Left cardiac atrium (tissue), 4 donors: ENCODE results near the gene MARVELD1. TPM values are rescaled to one million over a fixed set of nuclear protein-coding genes. Genes with fewer than 3 reads are reported as not detected.
A peak's percentile ranks its signal among the peaks of the same experiment; 100 is the strongest.
"Not testable (repeated sequence)": the region's sequence is repeated elsewhere in the genome, so short reads cannot be mapped to it uniquely, and the experiment has no call there.

Experiments
- ATAC-seq, 2 donors: fragments of 200-7000 bp; cut with Tn5 transposase; one replicate each; pipeline ENCODE4 v1.9.1; 2020; ENCODE audit warnings: mild to moderate bottlenecking in 2 of 2, moderate library complexity in 2 of 2
- DNase-seq: peaks from one replicate; pipeline ENCODE4 v3.0.0-alpha.2; 2020
- intact Hi-C, 2 donors: fragments of 100-400 bp; cut with DNase I; formaldehyde crosslinking; loops; one replicate each; pipeline versions ENCODE4 v1.14.1 to v1.15.1; 2022 to 2023
- total RNA-seq, 2 donors: library from RNA; stranded (reverse); fragmentation: NEBNext Ultra II Directional; extraction: Animal tissue kit (Norgen Biotek cat#: 25700); gene quantifications; one replicate each; pipeline ENCODE4 v1.2.1, GENCODE V29; 2021
- donor health status: DM: no; HTN: yes; CAD: no.
- donor health status: DM: no; HTN: yes; CAD: no; lungs with severe emphysema.
- donor health status: DM: yes; HTN: yes; CAD: no.
- donor health status: Dilated cardiomyopathy.

Gene MARVELD1
- total RNA-seq, 2 donors from 2014 or later, result 16.3 to 17.4 TPM

GRCh38 chr10:97687785-97688781 lies 25.4 kb upstream of the MARVELD1 start:
- no peak for DNase-seq
- ATAC-seq, result peak in 1 of 2 donors; percentile 4
- intact Hi-C loops, result loop anchor here in 1 of 2 donors (5.0 kb wide), 1 partner anchor 444 kb away; the partner anchor contains the start of gene R3HCC1L

- no peak for DNase-seq
- ATAC-seq, result no peak
- intact Hi-C loops, result loop anchor here in 1 of 2 donors (5.0 kb wide), 1 partner anchor 443 kb away; the partner anchor contains the start of gene R3HCC1L
These were observed 23.9 kb upstream of the MARVELD1 start for GRCh38 chr10:97689559-97690020.

GRCh38 chr10:97690133-97690532 lies 23.4 kb upstream of the MARVELD1 start:
- intact Hi-C loops, result no loop called here
- no peak for DNase-seq
- no peak for ATAC-seq

- intact Hi-C loops, result loop anchor here (5.0 kb wide), 2 partner anchors 34 to 1296 kb away; no protein-coding TSS in a partner anchor
- DNase-seq, result not testable (repeated sequence)
These were observed 15.4 kb upstream of the MARVELD1 start for GRCh38 chr10:97698072-97698655.

GRCh38 chr10:97701438-97702069 lies 12.0 kb upstream of the MARVELD1 start:
- DNase-seq (no peak), ATAC-seq (peak; percentile 93 to 94)
- intact Hi-C loops, result loop anchor here in 1 of 2 donors (5.0 kb wide), 1 partner anchor 36 kb away; the partner anchor contains the start of gene ZFYVE27

More at GRCh38 chr10:97698072-97698655, 15.4 kb upstream of the MARVELD1 start:
- ATAC-seq, result not testable (repeated sequence)

- no peak for ATAC-seq
- intact Hi-C loops, result loop anchor here in 1 of 2 donors (5.0 kb wide), 1 partner anchor 34 kb away; the partner anchor contains the start of gene ZFYVE27
- DNase-seq, result no peak
These were observed 10.0 kb upstream of the MARVELD1 start for GRCh38 chr10:97703398-97704067.

GRCh38 chr10:97704341-97704740 lies 9.2 kb upstream of the MARVELD1 start:
- intact Hi-C loops, result loop anchor here in 1 of 2 donors (5.0 kb wide), 1 partner anchor 33 kb away; the partner anchor contains the start of gene ZFYVE27
- ATAC-seq, result no peak

GRCh38 chr10:97705006-97705670 lies 8.4 kb upstream of the MARVELD1 start:
- ATAC-seq (no peak), DNase-seq (no peak)
- intact Hi-C loops, result no loop called here

More at GRCh38 chr10:97704341-97704740, 9.2 kb upstream of the MARVELD1 start:
- no peak for DNase-seq

- intact Hi-C loops, result no loop called here
- ATAC-seq (no peak), DNase-seq (no peak)
These were observed 6.2 kb upstream of the MARVELD1 start for GRCh38 chr10:97707134-97707861.

- no peak for ATAC-seq
- intact Hi-C loops, result loop anchor here in 1 of 2 donors (2.0 kb wide), 1 partner anchor 23 kb away; no protein-coding TSS in a partner anchor
- no peak for DNase-seq
These were observed 5.4 kb upstream of the MARVELD1 start for GRCh38 chr10:97708167-97708566.

- peak; percentile 21 to 49 for ATAC-seq
- intact Hi-C loops, result loop anchor here in 1 of 2 donors (2.0 kb wide), 1 partner anchor 22 kb away; no protein-coding TSS in a partner anchor
These were observed 4.3 kb upstream of the MARVELD1 start for GRCh38 chr10:97708976-97709946.

GRCh38 chr10:97711640-97712572 lies 1.6 kb upstream of the MARVELD1 start:
- intact Hi-C loops, result no loop called here
- no peak for ATAC-seq
- DNase-seq, result no peak

More at GRCh38 chr10:97708976-97709946, 4.3 kb upstream of the MARVELD1 start:
- DNase-seq, result peak; percentile 76

- ATAC-seq (peak; percentile 53 to 71), DNase-seq (peak; percentile 76)
- intact Hi-C loops, result no loop called here
These were observed 383 bp downstream of the MARVELD1 start for GRCh38 chr10:97713826-97714400.
